CD8-positive, alpha-beta memory T cell (primary cell): ENCODE results near the gene SAPCD2. TPM values are rescaled to one million over a fixed set of nuclear protein-coding genes. Genes with fewer than 3 reads are reported as not detected.

ENCODE experiments used
- CTCF ChIA-PET: fragments of 350-600 bp; sonication (Branson Sonifier 250); formaldehyde crosslinking; loops from one replicate; lab custom pipeline; 2021; ENCODE audit warnings: antibody characterized with exemption; lab: Charles Lee
- POLR2A ChIA-PET: fragments of 350-600 bp; sonication (Branson Sonifier 250); formaldehyde crosslinking; loops from one replicate; lab custom pipeline; 2021; ENCODE audit warnings: antibody characterized with exemption; lab: Charles Lee
- DNase-seq, 5 donors: peaks; one replicate each; pipeline versions ENCODE4 v3.0.0 to v3.0.0-alpha.2; 2020 to 2022; ENCODE audit warnings: mixed read lengths in 1 of 5
- H3K27ac ChIP-seq: one replicate; pipeline ENCODE4 v1.7.0; 2013; ENCODE audit warnings: low read depth, mild to moderate bottlenecking, low read length, moderate library complexity
- H3K27me3 ChIP-seq: 2 replicates; pipeline ENCODE4 v1.7.0; 2013; ENCODE audit warnings: low read length, mild to moderate bottlenecking; ENCODE audit not compliant: insufficient read depth, poor library complexity, severe bottlenecking
- H3K36me3 ChIP-seq: 2 replicates; pipeline ENCODE4 v1.7.0; 2013; ENCODE audit warnings: mild to moderate bottlenecking, low read length, moderate library complexity; ENCODE audit not compliant: insufficient read depth
- H3K4me1 ChIP-seq: 2 replicates; pipeline ENCODE4 v1.7.0; 2013; ENCODE audit warnings: mild to moderate bottlenecking, low read length, moderate library complexity; ENCODE audit not compliant: insufficient read depth
- H3K4me3 ChIP-seq: 2 replicates; pipeline ENCODE4 v1.7.0; 2013; ENCODE audit warnings: mild to moderate bottlenecking, low read length
- H3K9me3 ChIP-seq: 2 replicates; pipeline ENCODE4 v1.7.0; 2013; ENCODE audit warnings: mild to moderate bottlenecking, low read length
- H3K27ac Mint-ChIP-seq, 8 donors: one replicate each; pipeline ENCODE4 v1.8.0; 2020 to 2021; ENCODE audit warnings: mixed read lengths in 8 of 8, mild to moderate bottlenecking in 6 of 8, inconsistent platforms in 3 of 8, moderate library complexity in 3 of 8
- H3K27me3 Mint-ChIP-seq, 2 donors: one replicate each; pipeline ENCODE4 v1.8.0; 2020 to 2021; ENCODE audit warnings: mixed read lengths in 2 of 2, mild to moderate bottlenecking in 1 of 2, moderate library complexity in 1 of 2
- H3K36me3 Mint-ChIP-seq, 3 donors: one replicate each; pipeline ENCODE4 v1.8.0; 2020 to 2021; ENCODE audit warnings: mixed read lengths in 3 of 3, inconsistent platforms in 1 of 3, mild to moderate bottlenecking in 1 of 3
- H3K4me1 Mint-ChIP-seq, 3 donors: one replicate each; pipeline ENCODE4 v1.8.0; 2020 to 2021; ENCODE audit warnings: mixed read lengths in 3 of 3, inconsistent platforms in 1 of 3, mild to moderate bottlenecking in 1 of 3
- H3K4me3 Mint-ChIP-seq, 7 donors: one replicate each; pipeline ENCODE4 v1.8.0; 2020 to 2021; ENCODE audit warnings: mixed read lengths in 7 of 7, mild to moderate bottlenecking in 6 of 7, moderate library complexity in 4 of 7, inconsistent platforms in 2 of 7
- H3K9me3 Mint-ChIP-seq, 5 donors: one replicate each; pipeline ENCODE4 v1.8.0; 2020 to 2022; ENCODE audit warnings: mixed read lengths in 5 of 5, mild to moderate bottlenecking in 3 of 5, moderate library complexity in 2 of 5, inconsistent platforms in 1 of 5
- polyA plus RNA-seq: library from polyadenylated mRNA; unstranded; fragments of 300-500 nt; fragmentation: Illumina TruSeq; gene quantifications from one replicate; pipeline ENCODE4 v1.2.3, GENCODE V29; 2021
- total RNA-seq, 2 experiments: library from RNA; stranded (reverse); gene quantifications; one replicate each; pipeline ENCODE4 v1.2.3, GENCODE V29; 2021

Gene SAPCD2
- total and polyA plus RNA-seq, 3 experiments from 2014 or later: 0.15 to 12.7 (median 11.5) TPM

DNA sequence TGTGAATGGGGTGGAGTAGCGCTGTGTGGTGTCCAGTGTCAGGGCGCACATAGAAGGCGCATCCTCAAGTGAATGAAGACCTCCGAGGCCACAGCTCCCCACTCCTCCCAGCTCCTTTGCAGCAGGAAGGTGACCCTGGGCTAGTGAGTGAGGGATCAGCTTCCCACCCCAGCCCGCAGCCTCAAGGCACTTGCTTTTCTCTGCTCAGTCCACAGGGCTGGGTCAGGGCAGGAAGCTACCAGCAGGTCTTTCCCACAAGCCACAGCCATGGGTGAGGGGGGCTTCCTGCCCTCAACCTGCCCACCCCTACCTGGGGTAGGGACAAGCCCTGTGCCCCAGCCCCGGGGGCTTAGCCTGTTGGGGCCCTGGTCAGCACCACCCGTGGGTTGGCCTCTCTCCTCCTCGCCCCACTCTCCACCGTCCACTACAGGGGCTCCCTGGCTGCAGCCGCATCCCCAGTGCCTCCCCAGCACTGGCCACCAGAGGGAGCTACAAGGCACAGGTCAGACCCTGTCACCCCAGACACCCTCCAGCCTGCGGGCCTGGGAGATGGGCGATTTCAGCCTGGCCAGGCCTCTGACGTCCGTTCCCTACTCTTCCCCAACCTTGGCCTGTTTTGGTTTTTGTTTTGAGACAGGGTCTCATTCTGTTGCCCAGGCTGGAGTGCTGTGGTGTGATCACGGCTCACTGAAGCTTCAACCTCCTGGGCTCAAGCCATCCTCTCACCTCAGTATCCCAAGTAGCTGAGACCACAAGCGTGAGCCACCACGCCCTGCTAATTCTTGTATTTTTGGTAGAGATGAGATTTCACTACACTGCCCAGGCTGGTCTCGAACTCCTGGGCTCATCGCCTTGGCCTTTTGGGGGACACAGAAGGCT is 41.1 kb downstream of the SAPCD2 start:
- H3K9me3 Mint-ChIP-seq: no peaks in the 10 kb centered on the region
- H3K36me3 Mint-ChIP-seq: peaks cover 0 to 1% (median 0%) of the 10 kb centered on the region in 3 donors
- ChIA-PET POLR2A (interaction anchor here (0.6 to 1.6 kb wide), 2 partner anchors 54 to 85 kb away, joined by 3 to 5 read pairs; no protein-coding TSS in a partner anchor), CTCF (interaction anchor here (0.6 to 7.8 kb wide), 54 partner anchors 8 to 241 kb away, joined by 3 to 72 read pairs (median 5); partner anchors contain the start of genes AJM1, C8G, CLIC3 and FBXW5)
- no peaks in the 10 kb centered on the region for H3K27me3 Mint-ChIP-seq
- peaks cover 55% of the 10 kb centered on the region for H3K4me1 ChIP-seq
- peak overlapping the region; percentile 82 to 95 (median 88) for H3K4me3 Mint-ChIP-seq
- H3K27ac ChIP-seq: peak overlapping the region; percentile 61
- peaks cover 43 to 73% (median 44%) of the 10 kb centered on the region in 3 donors for H3K4me1 Mint-ChIP-seq
- H3K27ac Mint-ChIP-seq: peak overlapping the region; percentile 58 to 96 (median 90)
- peak overlapping the region; percentile 74 for H3K4me3 ChIP-seq
- H3K9me3 ChIP-seq: no peaks in the 10 kb centered on the region
- DNase-seq: peak; percentile 58 to 76 (median 60)
- H3K27me3 ChIP-seq: no peaks in the 10 kb centered on the region
- H3K36me3 ChIP-seq: no peaks in the 10 kb centered on the region

DNA sequence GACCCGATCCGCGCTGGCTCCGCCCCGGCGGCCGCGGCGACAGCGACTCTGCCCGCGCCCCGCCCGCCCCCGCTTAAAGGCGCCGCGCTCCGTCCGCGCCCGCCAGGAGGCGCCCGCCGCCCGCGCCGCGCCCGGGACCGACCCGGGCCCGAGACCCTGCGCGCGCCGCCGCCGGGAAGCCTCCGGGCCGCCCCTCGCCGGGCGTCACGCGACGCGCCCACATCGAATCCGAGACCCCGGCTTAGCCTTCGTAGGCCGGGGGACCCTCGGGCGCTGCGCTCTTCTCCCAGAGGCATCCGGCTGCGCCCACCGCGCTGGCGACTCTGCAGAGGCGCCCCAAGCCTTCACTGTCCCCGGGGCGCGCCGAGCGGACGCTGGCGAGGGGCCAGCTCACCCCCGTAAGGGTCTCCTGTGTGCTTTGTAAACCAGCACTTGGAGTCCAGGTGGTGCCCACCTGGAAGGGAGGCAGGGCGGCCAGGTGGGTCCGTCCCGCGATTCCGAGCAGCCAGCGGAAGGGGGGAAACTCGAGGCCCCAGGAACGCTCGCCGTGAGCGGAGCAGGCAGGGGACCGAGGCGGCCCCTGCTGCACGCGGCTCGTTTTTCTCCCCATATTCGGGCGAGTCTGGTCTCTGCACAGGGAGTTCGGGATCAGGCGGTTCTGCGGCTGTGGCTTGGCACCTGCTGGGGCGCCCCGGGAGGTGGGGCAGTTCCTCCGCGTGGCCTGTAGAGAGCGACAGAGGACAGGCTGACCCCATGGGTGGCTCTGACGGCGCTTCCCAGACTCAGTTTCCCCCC is 41.9 kb downstream of the SAPCD2 start:
- Histone ChIP-seq H3K4me1 (peaks cover 55% of the 10 kb centered on the region), H3K9me3 (no peaks in the 10 kb centered on the region), H3K36me3 (no peaks in the 10 kb centered on the region), H3K4me3 (peak overlapping the region; percentile 74), H3K27me3 (no peaks in the 10 kb centered on the region), H3K27ac (peak overlapping the region; percentile 61)
- H3K9me3 Mint-ChIP-seq: no peaks in the 10 kb centered on the region
- peak; percentile 65 to 77 (median 68) for DNase-seq
- H3K27me3 Mint-ChIP-seq: no peaks in the 10 kb centered on the region
- peaks cover 0 to 1% (median 0%) of the 10 kb centered on the region in 3 donors for H3K36me3 Mint-ChIP-seq
- ChIA-PET POLR2A (interaction anchor here (0.6 kb wide), 1 partner anchor 85 kb away, joined by 3 read pairs; no protein-coding TSS in a partner anchor), CTCF (interaction anchor here (0.6 to 7.8 kb wide), 51 partner anchors 7 to 240 kb away, joined by 3 to 72 read pairs (median 5); partner anchors contain the start of genes AJM1, CLIC3, FBXW5 and MAN1B1)
- H3K27ac Mint-ChIP-seq: peak overlapping the region; percentile 39 to 96 (median 86)
- peaks cover 39 to 76% (median 44%) of the 10 kb centered on the region in 3 donors for H3K4me1 Mint-ChIP-seq
- H3K4me3 Mint-ChIP-seq: peak overlapping the region; percentile 82 to 95 (median 88)

DNA sequence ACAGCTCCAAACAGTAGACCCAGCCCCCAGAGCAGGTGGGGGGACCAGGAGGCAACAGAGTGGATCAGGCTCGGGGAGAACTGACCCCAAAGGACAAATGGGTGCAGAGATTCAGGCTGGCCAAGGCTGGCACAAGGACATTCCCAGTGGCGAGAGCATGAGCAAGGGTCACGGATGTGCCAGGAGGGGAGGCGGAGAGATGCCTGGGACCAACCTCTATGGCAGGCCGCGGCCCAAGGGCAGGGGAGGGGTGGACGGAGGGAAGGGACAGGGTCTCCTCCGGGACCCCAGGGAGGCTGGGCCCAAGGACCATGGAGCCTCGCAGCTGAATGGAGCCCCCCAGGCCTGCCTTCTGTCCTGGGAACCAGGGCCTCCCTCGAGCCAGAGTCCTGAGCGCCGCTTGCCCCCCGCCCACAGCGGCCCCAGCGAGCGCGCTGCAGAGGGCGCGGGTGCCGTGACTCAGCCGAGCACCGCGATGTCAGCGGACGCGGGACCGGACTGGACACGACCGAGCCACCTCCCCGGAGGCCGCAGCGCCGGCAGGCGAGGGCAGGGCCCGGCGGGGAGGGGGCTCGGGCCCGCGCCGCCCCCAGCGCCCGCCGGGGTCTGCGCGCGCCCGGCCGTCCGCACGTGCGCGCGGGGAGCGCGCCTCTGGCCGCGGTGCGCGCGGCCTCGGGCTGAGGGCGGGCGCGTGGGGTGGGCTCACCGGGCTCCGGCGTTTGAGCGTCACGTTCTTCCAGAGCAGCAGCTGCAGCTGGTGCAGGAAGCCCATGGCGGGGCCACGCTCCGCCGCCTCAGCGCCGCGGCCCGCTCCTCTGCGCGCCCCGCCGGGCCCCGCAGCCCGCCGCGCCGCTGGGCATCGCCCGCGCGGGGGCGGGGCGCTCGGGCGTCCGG is 42.7 kb downstream of the SAPCD2 start, which contains the start of gene ABCA2:
Gene ABCA2 (minus strand): TSS at position 869 of the 894 bp plus-strand sequence. CDS start 97 bp downstream, at position 772.
- peak within 1 kb of the TSS; percentile 74 for H3K4me3 ChIP-seq
- peaks cover 54% of the 10 kb centered on the region for H3K4me1 ChIP-seq
- H3K27me3 ChIP-seq: no peaks in the 10 kb centered on the region
- CTCF ChIA-PET: interaction anchor here (1.3 to 7.8 kb wide), 18 partner anchors 8 to 227 kb away, joined by 3 to 72 read pairs (median 6); partner anchors contain the start of genes AJM1, CLIC3, MAN1B1 and PAXX
- H3K36me3 ChIP-seq: no peaks in the 10 kb centered on the region
- Mint-ChIP-seq H3K27me3 (no peaks in the 10 kb centered on the region), H3K4me3 (peak within 1 kb of the TSS; percentile 84 to 95 (median 90)), H3K27ac (peak within 1 kb of the TSS; percentile 73 to 96 (median 88)), H3K9me3 (no peaks in the 10 kb centered on the region), H3K4me1 (peaks cover 35 to 70% (median 38%) of the 10 kb centered on the region in 3 donors), H3K36me3 (peaks cover 0 to 1% (median 0%) of the 10 kb centered on the region in 3 donors)
- POLR2A ChIA-PET: interaction anchor here (0.8 to 2.1 kb wide), 2 partner anchors 31 to 63 kb away, joined by 3 to 6 read pairs; partner anchors contain the start of gene CLIC3
- no peaks in the 10 kb centered on the region for H3K9me3 ChIP-seq
- H3K27ac ChIP-seq: peak within 1 kb of the TSS; percentile 61
- no peak for DNase-seq

DNA sequence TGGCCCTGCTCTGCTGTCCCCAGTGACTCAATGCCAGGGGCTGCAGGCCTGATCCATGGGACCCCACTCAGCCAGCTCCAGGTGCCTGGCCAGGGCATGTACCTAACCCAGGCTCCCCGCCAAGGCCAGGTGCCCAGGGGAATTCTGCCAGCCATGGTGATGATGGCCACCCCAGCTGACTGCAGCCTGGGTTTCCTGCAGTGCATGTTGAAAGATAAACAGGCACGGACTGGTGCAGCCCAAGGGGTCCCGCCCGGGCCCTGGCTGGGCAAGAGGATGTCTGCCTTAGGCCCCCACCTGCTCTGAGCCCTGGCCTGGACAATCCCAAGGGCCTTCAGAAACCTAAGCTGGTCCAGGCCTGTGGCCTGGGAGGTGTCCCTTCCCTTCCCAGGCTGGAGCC is 43.5 kb downstream of the SAPCD2 start:
- H3K27ac ChIP-seq: no peak overlapping the region
- H3K27me3 Mint-ChIP-seq: no peaks in the 10 kb centered on the region
- ChIA-PET CTCF (interaction anchor here (1.4 to 7.8 kb wide), 8 partner anchors 9 to 185 kb away, joined by 3 to 72 read pairs (median 6); partner anchors contain the start of genes AJM1, CLIC3 and PAXX), POLR2A (interaction anchor here (0.8 to 2.1 kb wide), 3 partner anchors 31 to 62 kb away, joined by 3 to 6 read pairs (median 4); partner anchors contain the start of genes CLIC3 and PAXX)
- H3K36me3 ChIP-seq: no peaks in the 10 kb centered on the region
- no peaks in the 10 kb centered on the region for H3K27me3 ChIP-seq
- no peaks in the 10 kb centered on the region for H3K9me3 Mint-ChIP-seq
- peaks cover 46% of the 10 kb centered on the region for H3K4me1 ChIP-seq
- H3K36me3 Mint-ChIP-seq: peaks cover 0 to 4% (median 3%) of the 10 kb centered on the region in 3 donors
- DNase-seq: no peak
- H3K27ac Mint-ChIP-seq: peak overlapping the region in 6 of 8 donors; percentile 7 to 90 (median 74)
- H3K4me3 ChIP-seq: no peak overlapping the region
- H3K9me3 ChIP-seq: no peaks in the 10 kb centered on the region
- H3K4me1 Mint-ChIP-seq: peaks cover 30 to 62% (median 35%) of the 10 kb centered on the region in 3 donors
- H3K4me3 Mint-ChIP-seq: peak overlapping the region; percentile 84 to 94 (median 90)

DNA sequence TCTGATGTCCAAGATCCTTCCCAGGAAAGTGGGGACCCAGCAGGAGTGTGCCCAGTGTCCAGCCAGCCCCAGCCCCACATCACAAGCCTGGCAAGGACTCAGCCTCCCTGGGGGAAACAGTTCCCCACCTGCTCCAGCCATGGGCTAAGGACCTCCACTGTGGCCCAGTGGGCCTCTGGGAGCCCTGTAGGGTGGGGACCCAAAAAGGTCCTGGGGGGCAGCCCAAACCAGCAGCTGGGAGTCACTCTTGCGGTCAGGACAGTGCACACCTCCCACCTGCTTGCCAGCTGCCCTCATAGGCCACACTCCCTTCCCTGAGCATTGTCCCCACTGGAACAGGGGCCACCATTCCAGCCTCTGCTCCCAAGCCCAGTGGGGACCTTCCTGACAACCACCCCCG is 44.0 kb downstream of the SAPCD2 start:
- H3K4me1 ChIP-seq: peaks cover 42% of the 10 kb centered on the region
- H3K27me3 Mint-ChIP-seq: no peaks in the 10 kb centered on the region
- H3K27me3 ChIP-seq: no peaks in the 10 kb centered on the region
- DNase-seq: no peak
- H3K27ac Mint-ChIP-seq: peak overlapping the region in 6 of 8 donors; percentile 7 to 89 (median 70)
- no peak overlapping the region for H3K27ac ChIP-seq
- ChIA-PET CTCF (interaction anchor here (0.9 to 7.8 kb wide), 11 partner anchors 9 to 206 kb away, joined by 3 to 72 read pairs (median 6); partner anchors contain the start of genes AJM1, CLIC3, NPDC1 and PAXX), POLR2A (interaction anchor here (1.3 to 2.1 kb wide), 2 partner anchors 30 to 34 kb away, joined by 4 to 6 read pairs; partner anchors contain the start of genes CLIC3 and PAXX)
- no peak overlapping the region for H3K4me3 ChIP-seq
- peaks cover 29 to 58% (median 33%) of the 10 kb centered on the region in 3 donors for H3K4me1 Mint-ChIP-seq
- H3K9me3 ChIP-seq: no peaks in the 10 kb centered on the region
- H3K9me3 Mint-ChIP-seq: no peaks in the 10 kb centered on the region
- no peaks in the 10 kb centered on the region for H3K36me3 ChIP-seq
- H3K36me3 Mint-ChIP-seq: peaks cover 0 to 4% (median 3%) of the 10 kb centered on the region in 3 donors
- H3K4me3 Mint-ChIP-seq: peak overlapping the region in 6 of 7 donors; percentile 84 to 94 (median 91)

DNA sequence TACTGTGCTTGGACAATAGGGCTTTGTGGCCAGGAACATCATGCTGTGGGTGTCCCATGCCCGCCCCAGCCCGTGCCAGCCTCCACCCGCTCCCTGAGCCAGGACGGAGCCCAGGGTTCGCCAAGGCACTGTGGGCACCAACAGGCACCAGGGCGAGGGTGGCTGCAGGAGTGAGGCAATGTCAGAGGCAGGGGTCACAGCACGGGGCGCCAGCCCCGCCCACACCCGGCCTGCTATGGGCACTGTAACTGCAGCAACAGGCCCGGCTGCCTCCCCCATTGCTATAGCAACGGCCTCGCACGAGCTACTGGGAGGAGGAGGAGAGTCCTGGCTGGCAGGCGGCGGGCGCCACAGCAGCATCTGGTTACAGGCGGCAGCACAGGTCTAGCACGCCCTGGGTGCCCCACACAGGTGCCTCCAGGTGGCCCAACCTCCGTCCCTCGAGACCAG is 44.8 kb downstream of the SAPCD2 start:
- Mint-ChIP-seq H3K36me3 (peaks cover 0 to 6% (median 3%) of the 10 kb centered on the region in 3 donors), H3K27ac (peak overlapping the region in 2 of 8 donors; percentile 36 to 87), H3K4me1 (peaks cover 24 to 52% (median 29%) of the 10 kb centered on the region in 3 donors), H3K4me3 (peak overlapping the region in 5 of 7 donors; percentile 18 to 94 (median 66)), H3K9me3 (no peaks in the 10 kb centered on the region), H3K27me3 (no peaks in the 10 kb centered on the region)
- no peaks in the 10 kb centered on the region for H3K36me3 ChIP-seq
- H3K4me1 ChIP-seq: peaks cover 33% of the 10 kb centered on the region
- no peak overlapping the region for H3K27ac ChIP-seq
- ChIA-PET POLR2A (interaction anchor here (1.3 kb wide), 1 partner anchor 33 kb away, joined by 4 read pairs; the partner anchor contains the start of gene PAXX), CTCF (interaction anchor here (0.9 to 7.8 kb wide), 9 partner anchors 10 to 206 kb away, joined by 3 to 72 read pairs (median 6); partner anchors contain the start of genes AJM1, CLIC3, NPDC1 and PAXX)
- peak in 3 of 5 donors; percentile 20 to 69 (median 24) for DNase-seq
- H3K27me3 ChIP-seq: no peaks in the 10 kb centered on the region
- H3K9me3 ChIP-seq: no peaks in the 10 kb centered on the region
- H3K4me3 ChIP-seq: no peak overlapping the region
